Fibroblast of mammary gland (primary cell): ENCODE data around the gene SMAD1.

ENCODE experiments used
- DNase-seq: peaks from one replicate; pipeline ENCODE4 v3.0.0-alpha.2; 2010; ENCODE audit warnings: low read depth
- H3K4me3 ChIP-seq: 2 replicates; pipeline ENCODE4 v1.5.1; 2011; ENCODE audit warnings: low read depth, mild to moderate bottlenecking, low read length, moderate library complexity; ENCODE audit not compliant: control insufficient read depth
- TF ChIP-seq, protein P1 (sequence below): conservative IDR thresholded peaks from 2 replicates; pipeline ENCODE4 v1.5.1; 2011; ENCODE audit warnings: low read depth, low read length, inconsistent platforms; ENCODE audit not compliant: control insufficient read depth, insufficient read depth

The SMAD1 gene

DNA sequence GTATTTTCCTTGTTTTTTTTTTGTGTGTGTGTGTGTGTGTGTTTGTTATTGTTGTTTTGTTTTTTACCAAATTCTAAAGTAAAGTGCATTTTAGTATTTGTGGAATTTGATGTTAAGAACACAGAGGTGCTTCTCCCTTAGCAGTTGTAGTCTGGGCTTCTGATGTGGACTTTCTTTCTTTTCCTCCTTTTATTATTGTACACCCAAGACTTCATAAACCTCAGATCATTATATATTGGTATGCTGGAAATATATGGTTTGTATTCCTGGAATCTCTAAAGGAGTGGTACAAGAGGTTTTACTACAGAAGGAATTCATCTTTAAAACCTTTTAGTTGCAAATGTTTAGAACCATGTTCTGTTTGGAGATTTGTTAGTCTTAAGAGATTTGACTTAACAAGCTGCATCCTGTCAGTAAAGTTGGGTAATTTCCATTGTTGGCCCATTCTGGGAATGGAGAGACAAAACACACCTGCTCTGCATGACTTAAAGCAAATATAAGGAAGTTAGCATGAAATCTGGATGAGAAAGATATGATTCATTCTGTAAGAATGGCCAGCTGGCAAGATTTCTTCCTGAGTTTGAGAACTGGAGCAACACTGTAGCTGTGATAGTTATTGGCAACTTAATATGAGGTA lies 64.0 kb downstream of the SMAD1 start:
- H3K4me3 ChIP-seq = no peak overlapping the region
- peak; percentile 89 for DNase-seq
- TF ChIP-seq, protein P1, sequence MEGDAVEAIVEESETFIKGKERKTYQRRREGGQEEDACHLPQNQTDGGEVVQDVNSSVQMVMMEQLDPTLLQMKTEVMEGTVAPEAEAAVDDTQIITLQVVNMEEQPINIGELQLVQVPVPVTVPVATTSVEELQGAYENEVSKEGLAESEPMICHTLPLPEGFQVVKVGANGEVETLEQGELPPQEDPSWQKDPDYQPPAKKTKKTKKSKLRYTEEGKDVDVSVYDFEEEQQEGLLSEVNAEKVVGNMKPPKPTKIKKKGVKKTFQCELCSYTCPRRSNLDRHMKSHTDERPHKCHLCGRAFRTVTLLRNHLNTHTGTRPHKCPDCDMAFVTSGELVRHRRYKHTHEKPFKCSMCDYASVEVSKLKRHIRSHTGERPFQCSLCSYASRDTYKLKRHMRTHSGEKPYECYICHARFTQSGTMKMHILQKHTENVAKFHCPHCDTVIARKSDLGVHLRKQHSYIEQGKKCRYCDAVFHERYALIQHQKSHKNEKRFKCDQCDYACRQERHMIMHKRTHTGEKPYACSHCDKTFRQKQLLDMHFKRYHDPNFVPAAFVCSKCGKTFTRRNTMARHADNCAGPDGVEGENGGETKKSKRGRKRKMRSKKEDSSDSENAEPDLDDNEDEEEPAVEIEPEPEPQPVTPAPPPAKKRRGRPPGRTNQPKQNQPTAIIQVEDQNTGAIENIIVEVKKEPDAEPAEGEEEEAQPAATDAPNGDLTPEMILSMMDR = no peak

DNA sequence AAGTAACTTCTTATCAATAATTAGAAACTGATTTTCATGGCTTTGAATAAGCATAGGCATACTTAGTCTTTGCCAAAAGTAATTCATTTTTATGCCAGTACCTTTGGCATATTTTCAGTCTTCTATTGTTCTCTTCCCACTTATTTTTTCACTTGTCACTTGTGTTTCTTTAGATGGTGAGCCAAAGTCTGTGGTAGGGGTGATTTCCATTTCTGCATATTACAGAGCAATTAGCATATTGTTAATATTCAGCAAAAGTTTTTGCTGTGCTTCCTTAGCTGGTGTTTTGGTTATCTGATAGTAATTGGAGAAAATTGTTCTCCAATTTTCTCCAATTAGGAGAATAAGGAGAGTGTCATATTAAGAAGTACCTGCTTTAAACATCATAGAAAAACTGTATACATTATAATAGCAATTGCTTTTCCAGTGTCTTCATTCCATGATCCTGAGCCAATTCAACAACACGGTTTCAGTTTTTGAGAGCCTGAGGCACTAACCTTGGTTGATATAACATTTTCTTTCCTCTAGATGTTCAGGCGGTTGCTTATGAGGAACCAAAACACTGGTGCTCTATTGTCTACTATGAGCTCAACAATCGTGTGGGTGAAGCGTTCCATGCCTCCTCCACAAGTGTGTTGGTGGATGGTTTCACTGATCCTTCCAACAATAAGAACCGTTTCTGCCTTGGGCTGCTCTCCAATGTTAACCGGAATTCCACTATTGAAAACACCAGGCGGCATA lies 64.7 kb downstream of the SMAD1 start:
- TF ChIP-seq, protein P1 = no peak
- H3K4me3 ChIP-seq = no peak overlapping the region
- DNase-seq = no peak

DNA sequence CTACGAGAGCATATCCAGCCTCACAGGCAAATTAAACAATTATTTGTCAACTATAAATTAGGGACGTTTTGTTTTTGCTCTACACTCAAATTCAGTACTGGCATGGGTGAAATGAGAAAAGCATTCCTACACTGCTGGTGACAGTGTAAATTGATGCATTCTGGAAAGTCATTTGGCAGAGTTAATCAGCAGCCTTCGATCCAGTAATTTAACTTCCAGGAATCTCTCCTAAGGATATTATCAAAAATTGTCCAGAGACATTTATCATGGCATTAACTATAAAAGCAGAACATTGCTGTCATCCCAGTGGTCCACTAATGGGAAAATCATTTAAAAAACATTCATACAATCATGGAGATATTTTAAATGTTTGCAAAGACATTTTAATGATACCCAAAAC lies 70.0 kb downstream of the SMAD1 start:
- no peak for DNase-seq
- TF ChIP-seq, protein P1 = no peak
- H3K4me3 ChIP-seq = no peak overlapping the region

DNA sequence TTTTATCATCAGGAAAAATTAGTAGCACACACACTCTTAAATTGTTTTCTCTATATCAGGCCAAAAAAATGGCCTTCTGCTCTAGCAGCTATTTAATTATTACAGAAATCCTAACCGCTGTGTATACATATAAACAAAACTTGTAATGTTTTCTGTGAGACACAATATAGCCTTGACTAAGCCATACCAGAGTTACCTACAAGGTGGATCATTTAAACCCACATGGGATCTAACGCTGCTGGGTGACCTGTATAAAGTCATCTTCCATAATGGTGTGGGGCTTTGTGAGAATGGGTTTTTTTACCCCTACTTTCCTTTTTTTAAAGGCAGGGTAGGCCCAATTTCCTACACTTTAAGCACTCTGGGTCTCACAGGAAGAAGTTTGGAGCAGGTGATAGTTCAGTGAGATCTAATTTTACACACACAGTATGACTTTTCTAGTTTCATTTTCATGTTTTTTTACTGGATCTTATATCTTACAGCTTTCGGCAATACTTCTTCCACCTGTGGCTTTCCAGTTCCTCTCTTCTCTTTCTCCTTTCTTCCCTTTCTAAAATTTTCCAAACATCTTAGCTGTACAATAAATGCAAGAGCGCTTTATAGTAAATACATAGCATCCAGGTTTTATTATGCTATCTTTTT lies 70.6 kb downstream of the SMAD1 start:
- no peak for DNase-seq
- no peak overlapping the region for H3K4me3 ChIP-seq
- TF ChIP-seq, protein P1 = no peak

DNA sequence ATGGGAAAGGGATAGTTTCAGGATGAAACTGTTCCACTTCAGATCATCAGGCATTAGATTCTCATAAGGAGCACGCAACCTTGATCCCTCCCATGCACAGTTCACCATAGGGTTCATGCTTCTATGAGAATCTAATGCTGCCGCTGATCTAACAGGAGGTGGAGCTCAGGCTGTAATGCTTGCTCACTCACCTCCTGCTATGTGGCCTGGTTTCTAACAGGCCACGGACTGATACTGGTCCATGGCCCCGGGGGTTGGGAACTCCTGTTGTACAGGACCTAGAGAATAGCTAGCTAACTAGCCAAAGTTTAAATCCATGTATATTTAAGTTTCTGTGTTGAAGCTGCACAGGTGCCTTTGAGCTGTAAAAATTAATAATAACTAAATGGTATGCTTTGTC lies 71.7 kb downstream of the SMAD1 start:
- DNase-seq = no peak
- TF ChIP-seq, protein P1 = no peak

DNA sequence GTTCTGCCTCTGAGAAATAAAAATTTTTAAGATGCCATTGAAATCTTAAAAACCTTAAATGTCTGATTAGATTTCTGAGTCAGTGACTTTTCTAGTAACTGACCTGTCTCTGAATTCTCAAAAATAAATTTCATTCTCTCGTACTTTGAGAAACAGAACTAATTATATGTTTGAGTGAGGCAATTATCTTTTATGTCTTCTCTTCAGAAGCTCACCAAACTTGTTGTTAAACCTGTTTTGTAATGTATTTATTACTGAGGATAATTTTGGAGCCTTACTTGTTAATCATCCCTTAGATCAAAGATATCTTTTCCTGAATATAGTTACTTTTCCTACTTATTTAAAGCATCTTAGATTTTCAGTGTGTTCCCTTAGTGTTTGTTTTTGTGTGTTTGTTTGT lies 73.0 kb downstream of the SMAD1 start:
- no peak for DNase-seq
- H3K4me3 ChIP-seq = no peak overlapping the region
- TF ChIP-seq, protein P1 = no peak

More for the DNA sequence above, 71.7 kb downstream of the SMAD1 start:
- no peak overlapping the region for H3K4me3 ChIP-seq
